ENCODE data around the gene C16orf95. TPM values are rescaled to one million over a fixed set of nuclear protein-coding genes. Genes with fewer than 3 reads are reported as not detected.
"Not testable (repeated sequence)": the region's sequence is repeated elsewhere in the genome, so short reads cannot be mapped to it uniquely, and the experiment has no call there.

Gene C16orf95
- total RNA-seq: 6.1 and 8.6 TPM in 2 replicates
- polyA plus RNA-seq: 8.5 and 15.6 TPM in 2 replicates

GRCh38 chr16:87316923-87317749 lies at the start of gene C16orf95:
Gene C16orf95, minus strand, starts transcription at chr16:87317392. Its CDS starts 150 bp downstream, at chr16:87317242.
- DNase-seq (ENCODE audit: low read depth in 1 of 2, low spot score in 1 of 2): peak; percentile 96
- H3K36me3 ChIP-seq: no peaks in the 10 kb centered on the region
- peak; percentile 63 for TF ChIP-seq CTCF (IDR thresholded peaks at IDR 0.05; ENCODE audit: low read depth, low read length)
- peak within 1 kb of the TSS; percentile 79 for H3K4me3 ChIP-seq
- peaks cover 7% of the 10 kb centered on the region for H3K4me1 ChIP-seq (ENCODE audit: low read depth)
- H3K27ac ChIP-seq: peak within 1 kb of the TSS; percentile 84
- H3K9me3 ChIP-seq (ENCODE audit: low read depth): no peaks in the 10 kb centered on the region
- no peaks in the 10 kb centered on the region for H3K27me3 ChIP-seq

GRCh38 chr16:87366930-87367329 lies 49.7 kb upstream of the C16orf95 start:
- H3K4me1 ChIP-seq (ENCODE audit: low read depth): peaks cover 15% of the 10 kb centered on the region
- no peak overlapping the region for H3K4me3 ChIP-seq
- H3K9me3 ChIP-seq (ENCODE audit: low read depth): no peaks in the 10 kb centered on the region
- H3K36me3 ChIP-seq: no peaks in the 10 kb centered on the region
- DNase-seq (ENCODE audit: low read depth in 1 of 2, low spot score in 1 of 2): no peak
- no peak overlapping the region for H3K27ac ChIP-seq
- no peak for TF ChIP-seq CTCF (IDR thresholded peaks at IDR 0.05; ENCODE audit: low read depth, low read length)
- H3K27me3 ChIP-seq: no peaks in the 10 kb centered on the region

GRCh38 chr16:87366288-87366687 lies 49.1 kb upstream of the C16orf95 start:
- no peak for DNase-seq (ENCODE audit: low read depth in 1 of 2, low spot score in 1 of 2)
- H3K9me3 ChIP-seq (ENCODE audit: low read depth): no peaks in the 10 kb centered on the region
- peaks cover 11% of the 10 kb centered on the region for H3K4me1 ChIP-seq (ENCODE audit: low read depth)
- H3K27ac ChIP-seq: no peak overlapping the region
- H3K27me3 ChIP-seq: no peaks in the 10 kb centered on the region
- no peak overlapping the region for H3K4me3 ChIP-seq
- TF ChIP-seq CTCF (IDR thresholded peaks at IDR 0.05; ENCODE audit: low read depth, low read length): no peak
- no peaks in the 10 kb centered on the region for H3K36me3 ChIP-seq

- H3K4me3 ChIP-seq: no peak overlapping the region
- H3K27me3 ChIP-seq: no peaks in the 10 kb centered on the region
- no peak for DNase-seq (ENCODE audit: low read depth in 1 of 2, low spot score in 1 of 2)
- no peaks in the 10 kb centered on the region for H3K36me3 ChIP-seq
- H3K4me1 ChIP-seq (ENCODE audit: low read depth): peaks cover 11% of the 10 kb centered on the region
- H3K27ac ChIP-seq: no peak overlapping the region
- TF ChIP-seq CTCF (IDR thresholded peaks at IDR 0.05; ENCODE audit: low read depth, low read length): no peak
- H3K9me3 ChIP-seq (ENCODE audit: low read depth): no peaks in the 10 kb centered on the region
These were observed 48.0 kb upstream of the C16orf95 start for GRCh38 chr16:87365021-87365713.

- Histone ChIP-seq H3K27me3 (no peaks in the 10 kb centered on the region), H3K36me3 (no peaks in the 10 kb centered on the region), H3K4me3 (no peak overlapping the region), H3K9me3 (ENCODE audit: low read depth) (no peaks in the 10 kb centered on the region), H3K4me1 (ENCODE audit: low read depth) (peaks cover 11% of the 10 kb centered on the region), H3K27ac (peak overlapping the region; percentile 34)
- DNase-seq (ENCODE audit: low read depth in 1 of 2, low spot score in 1 of 2): no peak
- TF ChIP-seq CTCF (IDR thresholded peaks at IDR 0.05; ENCODE audit: low read depth, low read length): no peak
These were observed 46.7 kb upstream of the C16orf95 start for GRCh38 chr16:87363771-87364455.

- H3K4me1 ChIP-seq (ENCODE audit: low read depth): peaks cover 11% of the 10 kb centered on the region
- not testable (repeated sequence) for H3K36me3 ChIP-seq; H3K27me3 ChIP-seq; H3K9me3 ChIP-seq (ENCODE audit: low read depth); H3K4me3 ChIP-seq; DNase-seq (ENCODE audit: low read depth in 1 of 2, low spot score in 1 of 2)
- H3K27ac ChIP-seq: peak overlapping the region; percentile 34
These were observed 45.8 kb upstream of the C16orf95 start for GRCh38 chr16:87362828-87363559.

All from cardiac muscle cell (in vitro differentiated cells and primary cell).